Thymus (tissue), 14 donors: ENCODE data around the gene DAPL1. TPM values are rescaled to one million over a fixed set of nuclear protein-coding genes. Genes with fewer than 3 reads are reported as not detected.

Source experiments
- DNase-seq, 9 donors: peaks; one replicate each; pipeline ENCODE4 v3.0.0-alpha.2; 2013; ENCODE audit warnings: low spot score in 9 of 9, low read depth in 6 of 9, missing footprints in 1 of 9
- H3K27ac ChIP-seq, 2 donors: one replicate each; pipeline ENCODE4 v1.5.1; 2013; ENCODE audit warnings: control low read depth in 1 of 2, low read depth in 1 of 2, low read length in 1 of 2, mild to moderate bottlenecking in 1 of 2, moderate library complexity in 1 of 2
- H3K27me3 ChIP-seq, 2 donors: one replicate each; pipeline ENCODE4 v1.5.1; 2013; ENCODE audit warnings: low read length in 1 of 2; ENCODE audit not compliant: control insufficient read depth in 2 of 2, insufficient read depth in 1 of 2
- H3K36me3 ChIP-seq, 2 donors: one replicate each; pipeline ENCODE4 v1.5.1; 2013; ENCODE audit warnings: low read length in 1 of 2, mild to moderate bottlenecking in 1 of 2, moderate library complexity in 1 of 2; ENCODE audit not compliant: control insufficient read depth in 2 of 2, insufficient read depth in 2 of 2
- H3K4me1 ChIP-seq, 2 donors: one replicate each; pipeline ENCODE4 v1.5.1; 2013; ENCODE audit warnings: low read length in 2 of 2; ENCODE audit not compliant: control insufficient read depth in 2 of 2, insufficient read depth in 2 of 2
- H3K4me3 ChIP-seq, 2 donors: one replicate each; pipeline ENCODE4 v1.5.1; 2013; ENCODE audit warnings: low read length in 2 of 2, control low read depth in 1 of 2, mild to moderate bottlenecking in 1 of 2
- H3K9me3 ChIP-seq, 2 donors: one replicate each; pipeline ENCODE4 v1.5.1; 2013; ENCODE audit warnings: low read length in 1 of 2, mild to moderate bottlenecking in 1 of 2; ENCODE audit not compliant: control insufficient read depth in 2 of 2, insufficient read depth in 1 of 2
- WGBS: extraction: QIAGEN DNeasy Blood & Tissue Kit; methylation state at CpG from one replicate; pipeline ENCODE4 v1.1.7; 2013; 5-methylcytosine and 5-hydroxymethylcytosine counted together
- long read RNA-seq, 10 donors: transcript quantifications; one replicate each; lab custom pipeline, GENCODE V29; 2026
- polyA plus RNA-seq: library from polyadenylated mRNA; stranded (reverse); fragments of 200-250 nt; gene quantifications from one replicate; pipeline ENCODE4 v1.2.3, GENCODE V29; 2013
- total RNA-seq: library from RNA; stranded (reverse); fragments of 120-200 nt; gene quantifications from one replicate; pipeline ENCODE4 v1.2.4, GENCODE V29; 2013
- donor health status: healthy.

The DAPL1 gene, protein sequence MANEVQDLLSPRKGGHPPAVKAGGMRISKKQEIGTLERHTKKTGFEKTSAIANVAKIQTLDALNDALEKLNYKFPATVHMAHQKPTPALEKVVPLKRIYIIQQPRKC
- total RNA-seq (2.9 TPM), polyA plus RNA-seq (47.4 TPM)
- long read RNA-seq, donor 1, result 0 reads
- long read RNA-seq, donor 2, partial matches to known transcripts, result 0 of 1 reads
- long read RNA-seq, donor 2, other reads (novel, unspliced or antisense), result 0 of 1 reads
- long read RNA-seq, donor 3, partial matches to known transcripts, result 0 of 1 reads
- long read RNA-seq, donor 3, other reads (novel, unspliced or antisense), result 0 of 1 reads
- long read RNA-seq, donor 4, partial matches to known transcripts, result 0 of 1 reads
- long read RNA-seq, donor 4, other reads (novel, unspliced or antisense), result 0 of 1 reads
- long read RNA-seq, donor 5, transcript DAPL1-201 (4 exons, 552 nt), result major isoform, 7 of 7 reads
- long read RNA-seq, donor 5, partial matches to known transcripts, result 0 of 7 reads
- long read RNA-seq, donor 5, other reads (novel, unspliced or antisense), result 0 of 7 reads
- long read RNA-seq, donor 6, result 0 reads
- long read RNA-seq, donor 7, partial matches to known transcripts, result 0 of 1 reads
- long read RNA-seq, donor 7, other reads (novel, unspliced or antisense), result 0 of 1 reads
- long read RNA-seq, donor 8, result 0 reads
- long read RNA-seq, donor 9, result 0 reads
- long read RNA-seq, donor 10, partial matches to known transcripts, result 0 of 1 reads
- long read RNA-seq, donor 10, other reads (novel, unspliced or antisense), result 0 of 1 reads

DNA sequence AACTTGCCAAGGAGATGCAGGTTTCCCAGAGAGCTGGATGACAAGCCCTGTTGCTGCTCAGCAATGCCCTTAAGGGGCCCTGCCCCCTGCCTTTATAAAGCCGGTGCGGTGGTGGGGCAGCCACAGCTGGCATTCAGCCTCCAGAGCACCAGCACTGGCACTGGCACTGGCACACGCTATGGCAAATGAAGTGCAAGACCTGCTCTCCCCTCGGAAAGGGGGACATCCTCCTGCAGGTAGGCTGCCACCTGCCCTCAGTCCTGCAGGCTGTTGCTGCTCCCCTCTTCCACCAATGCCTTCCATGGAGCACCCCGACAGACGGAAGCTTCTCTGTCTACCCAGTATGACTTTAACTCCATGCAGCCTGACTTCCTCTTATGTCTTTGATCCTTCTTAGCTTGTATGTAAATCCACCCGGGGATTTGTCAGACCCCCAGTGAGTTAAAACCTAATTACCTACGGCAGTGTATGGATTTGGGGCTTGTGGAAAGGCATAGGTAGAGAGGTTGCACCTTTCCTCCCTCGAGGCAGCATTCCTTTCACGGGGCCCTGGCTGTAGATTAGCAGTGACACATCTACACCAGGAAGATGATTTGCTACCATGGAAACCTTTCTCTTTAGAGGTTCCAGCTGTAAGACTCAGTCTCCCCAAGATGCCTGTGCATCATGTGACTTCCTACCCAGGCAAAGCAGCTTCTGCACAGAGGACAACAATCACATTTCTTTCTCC is at the start of gene DAPL1:
Gene DAPL1 (plus strand): TSS at position 123 of the 730 bp plus-strand sequence. CDS start 56 bp downstream, at position 179.
- Histone ChIP-seq H3K4me3 (peak within 1 kb of the TSS; percentile 19 to 30), H3K36me3 (no peaks in the 10 kb centered on the region), H3K27ac (no peak within 1 kb of the TSS), H3K9me3 (no peaks in the 10 kb centered on the region), H3K4me1 (peaks cover 4 to 11% of the 10 kb centered on the region in 2 donors), H3K27me3 (no peaks in the 10 kb centered on the region)
- WGBS, result 33% methylated on average over 10 of the region's 10 CpGs
- DNase-seq, result peak in 6 of 9 donors; percentile 3 to 38 (median 8)

DNA sequence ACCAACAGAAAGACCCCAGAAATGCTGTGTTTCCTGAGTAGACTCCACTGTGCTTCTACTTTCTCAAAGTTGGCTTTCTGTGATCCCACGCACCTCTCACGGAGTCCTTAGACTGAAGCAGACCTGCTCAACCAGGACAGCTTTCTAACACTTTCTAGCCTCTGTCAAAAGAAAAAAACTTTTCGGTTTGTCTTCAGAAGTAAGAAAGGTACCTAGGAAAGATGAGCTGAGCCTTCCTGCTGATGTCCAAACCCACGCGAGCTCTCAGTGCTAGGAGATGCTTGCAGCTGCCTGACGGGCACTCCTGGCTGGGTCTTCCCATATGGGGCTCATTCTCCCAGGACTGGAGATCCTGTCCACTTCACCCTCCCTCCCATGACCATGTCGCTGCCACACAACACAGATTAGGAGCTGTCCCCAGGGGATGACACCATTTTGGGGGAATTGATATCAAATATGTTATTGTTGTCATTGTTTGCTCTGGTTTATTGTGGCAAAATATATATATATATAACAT is 49.2 kb upstream of the DAPL1 start:
- no peak overlapping the region for H3K4me3 ChIP-seq
- no peaks in the 10 kb centered on the region for H3K9me3 ChIP-seq
- H3K27me3 ChIP-seq, result peaks cover 0 to 9% of the 10 kb centered on the region in 2 donors
- no peak for DNase-seq
- H3K27ac ChIP-seq, result no peak overlapping the region
- WGBS, result 50% methylated on average over 7 of the region's 7 CpGs
- no peaks in the 10 kb centered on the region for H3K36me3 ChIP-seq
- H3K4me1 ChIP-seq, result no peaks in the 10 kb centered on the region

DNA sequence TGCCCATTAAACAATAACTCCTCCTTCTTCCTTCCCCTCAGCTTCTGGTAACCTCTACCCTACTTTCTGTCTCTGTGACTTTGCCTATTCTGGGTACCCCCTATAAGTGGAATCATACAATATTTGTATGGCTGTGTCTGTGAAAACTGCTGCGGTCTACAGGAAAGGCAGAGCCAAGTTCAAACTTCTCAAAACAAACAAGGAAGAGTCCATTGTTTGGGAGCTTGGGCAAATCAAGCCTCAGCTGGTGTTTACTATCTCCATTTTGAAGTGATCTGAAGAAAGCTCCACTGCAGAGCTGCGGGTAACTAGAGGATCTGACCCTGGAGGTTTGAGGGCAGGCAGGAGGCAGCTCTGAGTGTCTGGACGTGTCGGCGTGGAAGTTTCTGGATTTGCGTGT is 48.6 kb upstream of the DAPL1 start:
- 79% methylated on average over 6 of the region's 6 CpGs for WGBS
- Histone ChIP-seq H3K4me1 (no peaks in the 10 kb centered on the region), H3K27ac (no peak overlapping the region), H3K36me3 (no peaks in the 10 kb centered on the region), H3K4me3 (no peak overlapping the region), H3K27me3 (peaks cover 0 to 9% of the 10 kb centered on the region in 2 donors), H3K9me3 (no peaks in the 10 kb centered on the region)
- DNase-seq, result no peak

- Histone ChIP-seq H3K27ac (no peak overlapping the region), H3K9me3 (no peaks in the 10 kb centered on the region), H3K4me3 (no peak overlapping the region), H3K4me1 (no peaks in the 10 kb centered on the region), H3K27me3 (peaks cover 0 to 9% of the 10 kb centered on the region in 2 donors), H3K36me3 (no peaks in the 10 kb centered on the region)
- DNase-seq, result no peak
- 98% methylated on average over 2 of the region's 2 CpGs for WGBS
Observed at GRCh38 chr2:158747281-158747680, 47.8 kb upstream of the DAPL1 start.

DNA sequence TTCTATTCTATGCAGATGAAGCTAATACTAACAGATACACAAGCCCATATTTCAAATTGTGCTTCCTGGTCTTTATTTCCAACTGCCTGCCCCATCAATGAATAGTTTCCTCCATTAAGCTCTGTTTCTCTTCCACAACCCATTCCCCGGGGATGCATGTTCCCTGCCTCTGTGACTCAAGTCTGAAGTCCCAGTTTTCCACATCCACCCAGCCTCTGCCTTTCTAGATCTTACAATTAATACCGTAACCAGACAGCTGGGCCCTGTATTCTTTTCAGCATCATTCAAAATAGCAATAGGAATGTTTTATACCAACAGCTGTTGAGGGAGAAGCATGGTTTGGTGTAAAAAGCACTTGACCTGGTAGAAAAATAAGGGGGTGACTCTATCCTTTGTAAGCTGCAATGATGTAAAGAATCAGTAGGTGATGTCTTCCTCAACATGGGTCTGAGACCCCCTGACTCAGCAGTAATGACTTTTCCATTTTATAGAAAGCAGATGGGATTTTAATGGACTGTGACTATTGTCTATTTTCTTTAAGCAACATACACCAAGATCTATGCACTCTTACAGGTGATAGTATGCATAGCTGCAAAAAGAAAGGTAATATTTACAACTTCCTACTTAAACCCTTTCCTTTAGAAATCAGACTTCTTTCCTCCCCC is 46.1 kb upstream of the DAPL1 start:
- peaks cover 0 to 9% of the 10 kb centered on the region in 2 donors for H3K27me3 ChIP-seq
- H3K27ac ChIP-seq, result no peak overlapping the region
- no peaks in the 10 kb centered on the region for H3K4me1 ChIP-seq
- H3K9me3 ChIP-seq, result no peaks in the 10 kb centered on the region
- DNase-seq, result no peak
- no peak overlapping the region for H3K4me3 ChIP-seq
- 95% methylated on average over 2 of the region's 2 CpGs for WGBS
- no peaks in the 10 kb centered on the region for H3K36me3 ChIP-seq

- Histone ChIP-seq H3K9me3 (no peaks in the 10 kb centered on the region), H3K4me1 (no peaks in the 10 kb centered on the region)
Observed at GRCh38 chr2:158750458-158751125, 44.5 kb upstream of the DAPL1 start.

GRCh38 chr2:158753641-158754611 is 41.2 kb upstream of the DAPL1 start:
- H3K36me3 ChIP-seq, result no peaks in the 10 kb centered on the region
- peak in 8 of 9 donors; percentile 15 to 66 (median 40) for DNase-seq
- no peaks in the 10 kb centered on the region for H3K27me3 ChIP-seq
- no peaks in the 10 kb centered on the region for H3K4me1 ChIP-seq
- no peak overlapping the region for H3K4me3 ChIP-seq
- H3K9me3 ChIP-seq, result no peaks in the 10 kb centered on the region
- H3K27ac ChIP-seq, result peak overlapping the region in 1 of 2 donors; percentile 11
- 73% methylated on average over 14 of the region's 14 CpGs for WGBS

More at GRCh38 chr2:158750458-158751125, 44.5 kb upstream of the DAPL1 start:
- Histone ChIP-seq H3K27ac (no peak overlapping the region), H3K27me3 (peaks cover 0 to 9% of the 10 kb centered on the region in 2 donors), H3K4me3 (no peak overlapping the region), H3K36me3 (no peaks in the 10 kb centered on the region)
- no peak for DNase-seq
- WGBS, result 91% methylated on average over 5 of the region's 5 CpGs
